HL-60 (cell line): ENCODE data around the gene ATP13A5.

Source experiments
- DNase-seq, 2 experiments: peaks; one replicate each; pipeline ENCODE4 v3.0.0-alpha.2; 2010 to 2020; ENCODE audit warnings: low read depth in 1 of 2, low spot score in 1 of 2
- H3K27ac ChIP-seq: fragments of 250-450 bp; sonication (Bioruptor Pico); replicated peaks from 2 replicates; pipeline ENCODE4 v1.5.1; 2020; ENCODE audit warnings: mild to moderate bottlenecking, moderate library complexity
- H3K27me3 ChIP-seq: fragments of 250-450 bp; sonication (Bioruptor Pico); 2 replicates; pipeline ENCODE4 v1.5.1; 2021; ENCODE audit warnings: mild to moderate bottlenecking, moderate library complexity; ENCODE audit not compliant: insufficient read depth, poor library complexity, severe bottlenecking
- H3K4me3 ChIP-seq: replicated peaks from 2 replicates; pipeline ENCODE4 v1.5.1; 2011; ENCODE audit warnings: mild to moderate bottlenecking, control low read depth, low read length; ENCODE audit not compliant: insufficient read depth
- CTCF ChIP-seq: IDR thresholded peaks from one replicate; pipeline ENCODE4 v1.5.1; 2011; ENCODE audit warnings: low read length, control low read depth, inconsistent platforms; ENCODE audit not compliant: insufficient read depth
- GABPA ChIP-seq: IDR thresholded peaks from 2 replicates; pipeline ENCODE4 v1.6.1; 2012; ENCODE audit warnings: low read depth
- POLR2AphosphoS5 ChIP-seq: IDR thresholded peaks from 2 replicates; pipeline ENCODE4 v1.6.1; 2012; ENCODE audit warnings: low read depth
- REST ChIP-seq: IDR thresholded peaks from 2 replicates; pipeline ENCODE4 v1.6.1; 2012; ENCODE audit warnings: low read depth; ENCODE audit not compliant: insufficient replicate concordance
- SPI1 ChIP-seq: IDR thresholded peaks from 2 replicates; pipeline ENCODE4 v1.6.1; 2012; ENCODE audit warnings: low read depth, mild to moderate bottlenecking, borderline replicate concordance

The ATP13A5 gene

GRCh38 chr3:193230610-193231009 lies 147.9 kb downstream of the ATP13A5 start:
- no peak for DNase-seq
- TF ChIP-seq CTCF (no peak), REST (no peak), GABPA (no peak), POLR2AphosphoS5 (no peak), SPI1 (no peak)
- Histone ChIP-seq H3K27me3 (no peaks in the 10 kb centered on the region), H3K27ac (no peak overlapping the region), H3K4me3 (no peak overlapping the region)

- no peak for DNase-seq
- Histone ChIP-seq H3K4me3 (no peak overlapping the region), H3K27ac (no peak overlapping the region), H3K27me3 (no peaks in the 10 kb centered on the region)
- TF ChIP-seq CTCF (no peak), REST (no peak), POLR2AphosphoS5 (no peak), GABPA (no peak), SPI1 (no peak)
Measured at GRCh38 chr3:193229851-193230420, 148.6 kb downstream of the ATP13A5 start.

GRCh38 chr3:193228206-193228605 lies 150.3 kb downstream of the ATP13A5 start:
- Histone ChIP-seq H3K4me3 (no peak overlapping the region), H3K27ac (no peak overlapping the region), H3K27me3 (no peaks in the 10 kb centered on the region)
- TF ChIP-seq GABPA (no peak), REST (no peak), SPI1 (no peak), POLR2AphosphoS5 (no peak), CTCF (no peak)
- DNase-seq: no peak
